Purkinje cell (primary cell): ENCODE measurements around the gene OR13D1. TPM values are rescaled to one million over a fixed set of nuclear protein-coding genes. Genes with fewer than 3 reads are reported as not detected.

Source experiments
- polyA plus RNA-seq: library from polyadenylated mRNA; unstranded; fragments of >200 nt; fragmentation: Nextera tagmentation; gene quantifications from 2 replicates; pipeline ENCODE4 v1.2.1, GENCODE V29; 2014

Gene OR13D1, protein sequence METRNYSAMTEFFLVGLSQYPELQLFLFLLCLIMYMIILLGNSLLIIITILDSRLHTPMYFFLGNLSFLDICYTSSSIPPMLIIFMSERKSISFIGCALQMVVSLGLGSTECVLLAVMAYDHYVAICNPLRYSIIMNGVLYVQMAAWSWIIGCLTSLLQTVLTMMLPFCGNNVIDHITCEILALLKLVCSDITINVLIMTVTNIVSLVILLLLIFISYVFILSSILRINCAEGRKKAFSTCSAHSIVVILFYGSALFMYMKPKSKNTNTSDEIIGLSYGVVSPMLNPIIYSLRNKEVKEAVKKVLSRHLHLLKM
- polyA plus RNA-seq: not detected in 2 replicates

GRCh38 chr9:104694218-104694617 is at the start of gene OR13D1:
Gene OR13D1 (plus strand): TSS chr9:104694518. CDS start chr9:104694518, 0 bp downstream.

Other genes starting within 250 kb of the OR13D1 start
- not detected in 2 replicates for gene OR13F1, start 190.3 kb upstream of the OR13D1 start, polyA plus RNA-seq
- gene OR13C4, start 167.3 kb upstream of the OR13D1 start, polyA plus RNA-seq: not detected in 2 replicates
- 1.7 TPM in 1 of 2 replicates, not detected in the other for gene OR13C3, start 157.7 kb upstream of the OR13D1 start, polyA plus RNA-seq
- gene OR13C8, start 125.3 kb upstream of the OR13D1 start, polyA plus RNA-seq: not detected in 2 replicates
- gene OR13C5, start 95.1 kb upstream of the OR13D1 start, polyA plus RNA-seq: not detected in 2 replicates
- gene OR13C2, start 88.9 kb upstream of the OR13D1 start, polyA plus RNA-seq: not detected in 2 replicates
- not detected in 2 replicates for gene OR13C9, start 76.3 kb upstream of the OR13D1 start, polyA plus RNA-seq
- 84.8 and 101 TPM in 2 replicates for gene NIPSNAP3A, start 53.2 kb downstream of the OR13D1 start, polyA plus RNA-seq
- 5.2 and 26.4 TPM in 2 replicates for gene NIPSNAP3B, start 69.6 kb downstream of the OR13D1 start, polyA plus RNA-seq
- gene ABCA1, start 233.6 kb downstream of the OR13D1 start, polyA plus RNA-seq: 1.9 and 7.5 TPM in 2 replicates